HG02852 (cell line): ENCODE results near the gene ZXDB.
"Not testable (repeated sequence)": the region's sequence is repeated elsewhere in the genome, so short reads cannot be mapped to it uniquely, and the experiment has no call there.

ENCODE experiments used
- ATAC-seq: cut with Tn5 transposase; IDR thresholded peaks from one replicate; pipeline ENCODE4 v1.9.1; 2021; ENCODE audit warnings: mild to moderate bottlenecking, moderate library complexity; ENCODE audit not compliant: unreplicated experiment

ZXDB gene

DNA sequence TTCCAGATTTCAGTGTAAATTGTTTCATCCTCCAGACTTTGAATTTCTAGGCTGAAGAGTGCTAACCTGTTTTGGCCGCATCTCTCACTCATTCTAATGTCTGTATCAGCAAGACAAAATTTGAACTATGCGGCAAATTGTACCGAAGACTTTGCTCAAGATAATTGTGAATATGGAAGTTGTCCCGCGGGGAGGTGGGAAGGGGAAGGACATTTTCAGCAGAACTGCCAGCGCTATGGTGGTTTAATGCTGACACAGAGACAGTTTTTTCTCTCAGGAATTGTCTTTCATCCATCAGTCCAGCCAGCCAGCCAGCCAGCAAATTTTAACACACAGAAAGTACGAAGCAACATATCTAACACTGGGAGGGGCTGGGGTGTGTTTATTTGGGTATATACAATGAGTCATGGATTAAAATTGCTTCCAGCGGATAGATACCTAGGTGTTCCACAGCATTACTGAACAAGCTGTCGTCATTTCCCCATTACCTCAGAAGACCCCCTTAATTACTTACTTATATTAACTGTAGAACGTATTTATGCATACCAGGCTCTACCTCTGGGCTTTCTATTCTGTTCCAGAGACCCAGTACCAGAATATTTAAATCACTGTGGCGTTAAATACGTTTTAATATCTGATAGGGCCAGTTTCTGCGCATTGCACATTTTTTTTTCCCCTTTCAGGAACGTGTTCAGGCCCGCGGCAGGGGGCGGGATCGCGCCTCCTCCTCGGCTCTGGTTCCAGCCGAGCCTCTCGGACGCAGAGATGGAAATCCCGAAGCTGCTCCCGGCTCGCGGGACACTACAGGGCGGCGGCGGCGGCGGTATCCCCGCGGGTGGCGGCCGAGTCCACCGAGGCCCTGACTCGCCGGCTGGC lies at the start of gene ZXDB:
TSS of gene ZXDB (plus strand) at position 728 of the 876 bp plus-strand sequence. CDS start at position 766, 38 bp downstream.
- ATAC-seq: peak; percentile 56

DNA sequence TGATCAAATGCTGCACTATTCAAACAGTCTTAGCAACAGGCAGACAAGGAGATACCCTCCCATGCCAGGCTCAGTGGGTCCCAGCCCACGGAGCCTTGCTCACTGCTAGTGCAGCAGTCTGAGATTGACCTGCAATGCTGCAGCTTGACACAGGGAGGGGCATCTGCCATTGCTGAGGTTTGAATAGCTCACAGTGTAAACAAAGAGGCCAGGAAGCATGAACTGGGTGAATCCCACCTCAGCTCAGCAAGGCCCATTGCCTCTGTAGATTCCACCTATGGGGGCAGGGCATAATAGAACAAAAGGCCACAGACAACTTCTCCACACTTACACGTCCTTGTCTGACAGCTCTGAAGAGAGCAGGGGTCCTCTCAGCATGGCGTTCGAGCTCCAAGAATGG lies 26.6 kb upstream of the ZXDB start:
- no peak for ATAC-seq

DNA sequence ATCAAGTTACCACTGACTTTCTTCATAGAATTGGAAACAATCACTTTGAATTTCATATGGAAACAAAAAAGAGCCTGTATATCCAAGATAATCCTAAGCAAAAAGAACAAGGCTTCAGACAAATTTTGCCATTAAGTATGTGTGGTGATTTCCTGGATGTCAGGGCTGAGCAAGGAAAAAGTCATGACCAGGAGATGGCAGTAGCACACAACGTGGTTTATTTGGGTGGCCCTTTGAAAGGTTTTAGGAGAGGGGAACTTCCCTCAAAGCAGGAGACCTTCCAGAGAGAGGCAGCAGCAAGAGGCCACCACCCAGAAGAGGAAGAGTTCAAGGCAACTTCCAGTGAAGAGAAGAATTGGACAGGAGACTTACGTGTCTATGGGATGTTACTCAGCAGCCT lies 18.1 kb upstream of the ZXDB start:
- peak; percentile 62 for ATAC-seq

DNA sequence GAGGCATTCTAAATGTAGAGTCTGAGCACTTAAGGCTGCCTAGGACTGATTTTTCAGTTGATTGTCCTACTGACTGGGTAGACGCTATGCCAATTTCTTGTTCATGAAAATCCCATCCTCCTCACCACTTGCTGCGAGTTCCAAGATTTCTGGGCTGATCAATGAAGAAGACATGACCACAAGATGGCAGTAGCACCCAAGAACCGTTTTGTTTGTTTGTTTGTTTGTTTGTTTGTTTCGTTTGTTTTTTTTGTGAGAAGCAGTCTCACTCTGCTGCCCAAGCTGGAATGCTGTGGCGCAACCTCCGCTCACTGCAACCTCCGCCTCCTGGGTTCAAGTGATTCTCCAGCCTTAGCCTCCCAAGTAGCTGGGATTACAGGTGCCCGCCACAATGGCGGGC lies 8.9 kb upstream of the ZXDB start:
- ATAC-seq: not testable (repeated sequence)

DNA sequence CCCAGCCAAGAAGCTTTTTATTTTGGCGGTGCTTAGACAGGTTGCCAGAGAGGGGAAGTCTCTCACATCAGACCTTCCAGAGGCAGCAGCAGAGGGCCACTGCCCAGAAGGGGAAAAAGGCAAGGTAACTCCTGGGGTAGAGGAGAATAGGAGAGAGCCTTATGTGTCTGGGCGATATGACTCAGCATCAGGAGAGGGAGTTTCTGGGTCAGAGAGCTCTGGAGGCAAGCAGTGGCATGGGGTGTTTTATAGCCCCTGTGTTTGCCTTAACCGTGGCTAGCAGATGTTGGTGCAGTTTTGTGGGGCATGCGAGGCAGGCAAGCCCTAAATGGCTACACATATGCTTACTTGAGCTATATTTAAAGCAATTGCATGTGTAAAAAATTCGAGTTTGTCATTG lies 8.3 kb upstream of the ZXDB start:
- no peak for ATAC-seq

DNA sequence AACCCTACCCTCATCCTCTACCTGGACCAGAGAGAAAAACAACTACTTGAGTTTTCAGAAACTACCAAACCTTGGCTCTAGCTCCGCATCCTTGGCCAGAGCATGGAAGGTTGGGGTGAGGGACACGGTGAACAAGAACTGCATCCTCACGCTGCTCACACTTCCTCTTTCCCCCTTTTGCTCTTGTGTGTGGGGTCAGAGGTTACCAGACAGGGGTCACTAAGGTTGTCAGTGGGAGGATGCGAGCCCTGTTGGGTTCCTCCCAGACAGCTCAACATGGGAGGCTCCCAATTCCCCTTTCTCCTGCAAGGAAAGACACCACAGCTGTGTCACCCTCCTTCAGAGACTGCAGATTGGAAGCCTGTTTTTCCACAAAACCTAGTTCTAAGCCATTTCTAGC lies 5.5 kb upstream of the ZXDB start:
- ATAC-seq: no peak

DNA sequence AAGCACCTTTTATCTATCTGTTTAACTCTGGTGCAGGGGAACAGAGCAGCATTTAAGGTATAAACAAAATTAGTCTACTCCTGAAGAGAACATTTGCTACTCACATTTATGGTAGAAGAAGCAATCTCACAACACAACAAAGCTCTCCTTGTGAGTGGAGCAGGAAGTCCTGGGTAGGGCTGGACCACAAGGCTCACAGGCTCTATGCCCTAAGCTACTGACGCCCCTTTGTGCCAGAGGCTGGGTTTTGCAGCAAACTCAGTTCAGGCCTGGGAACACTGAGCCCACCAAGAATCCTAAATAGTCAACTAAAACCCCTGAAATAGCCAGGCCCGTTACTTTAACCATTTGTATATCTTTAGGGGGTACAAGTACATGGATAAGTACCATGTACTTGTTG lies 4.7 kb upstream of the ZXDB start:
- ATAC-seq: no peak

DNA sequence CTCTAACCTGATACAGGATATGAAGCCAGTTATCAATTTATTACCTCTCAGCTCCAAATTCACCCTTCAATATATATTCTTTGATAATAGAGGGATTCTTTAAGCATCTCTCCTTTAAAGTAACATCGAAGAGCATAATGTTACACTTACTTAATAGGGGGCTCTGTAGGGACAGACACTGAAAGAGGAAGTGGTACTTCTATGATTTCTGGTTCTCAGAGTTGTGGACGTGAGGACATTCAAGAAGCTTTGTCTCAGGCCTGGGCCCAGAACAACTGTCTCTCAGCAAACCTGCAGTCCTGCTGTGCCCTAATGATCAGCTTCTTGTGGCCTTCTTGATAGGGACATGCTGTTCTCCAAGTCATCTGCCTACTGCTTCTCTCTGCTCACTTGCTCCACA lies 4.2 kb upstream of the ZXDB start:
- no peak for ATAC-seq

DNA sequence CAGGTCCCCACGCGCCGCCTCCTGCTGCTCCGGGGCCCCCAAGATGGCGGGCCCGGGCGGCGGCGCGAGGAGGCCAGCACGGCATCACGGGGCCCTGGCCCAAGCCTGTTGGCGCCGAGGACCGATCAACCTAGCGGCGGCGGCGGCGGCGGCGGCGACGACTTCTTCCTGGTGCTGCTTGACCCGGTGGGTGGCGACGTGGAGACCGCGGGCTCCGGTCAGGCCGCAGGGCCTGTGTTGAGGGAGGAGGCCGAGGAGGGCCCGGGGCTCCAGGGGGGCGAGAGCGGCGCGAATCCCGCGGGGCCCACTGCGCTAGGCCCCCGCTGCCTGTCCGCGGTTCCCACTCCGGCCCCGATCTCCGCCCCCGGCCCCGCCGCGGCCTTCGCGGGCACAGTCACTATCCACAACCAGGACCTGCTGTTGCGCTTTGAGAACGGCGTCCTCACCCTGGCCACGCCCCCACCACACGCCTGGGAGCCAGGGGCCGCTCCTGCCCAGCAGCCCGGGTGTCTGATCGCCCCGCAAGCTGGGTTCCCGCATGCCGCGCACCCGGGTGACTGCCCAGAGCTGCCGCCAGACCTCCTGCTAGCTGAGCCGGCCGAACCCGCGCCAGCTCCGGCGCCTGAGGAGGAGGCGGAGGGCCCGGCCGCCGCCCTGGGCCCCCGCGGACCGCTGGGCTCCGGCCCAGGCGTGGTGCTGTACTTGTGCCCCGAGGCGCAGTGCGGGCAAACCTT lies 516 bp downstream of the ZXDB start:
- peak; percentile 78 for ATAC-seq

DNA sequence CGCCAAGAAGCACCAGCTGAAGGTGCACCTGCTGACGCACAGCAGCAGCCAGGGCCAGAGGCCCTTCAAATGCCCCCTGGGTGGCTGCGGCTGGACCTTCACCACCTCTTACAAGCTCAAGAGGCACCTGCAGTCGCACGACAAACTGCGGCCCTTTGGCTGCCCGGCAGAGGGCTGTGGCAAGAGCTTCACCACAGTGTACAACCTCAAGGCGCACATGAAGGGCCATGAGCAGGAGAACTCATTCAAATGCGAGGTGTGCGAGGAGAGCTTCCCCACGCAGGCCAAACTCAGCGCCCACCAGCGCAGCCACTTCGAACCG lies 1.0 kb downstream of the ZXDB start:
- peak; percentile 25 for ATAC-seq

DNA sequence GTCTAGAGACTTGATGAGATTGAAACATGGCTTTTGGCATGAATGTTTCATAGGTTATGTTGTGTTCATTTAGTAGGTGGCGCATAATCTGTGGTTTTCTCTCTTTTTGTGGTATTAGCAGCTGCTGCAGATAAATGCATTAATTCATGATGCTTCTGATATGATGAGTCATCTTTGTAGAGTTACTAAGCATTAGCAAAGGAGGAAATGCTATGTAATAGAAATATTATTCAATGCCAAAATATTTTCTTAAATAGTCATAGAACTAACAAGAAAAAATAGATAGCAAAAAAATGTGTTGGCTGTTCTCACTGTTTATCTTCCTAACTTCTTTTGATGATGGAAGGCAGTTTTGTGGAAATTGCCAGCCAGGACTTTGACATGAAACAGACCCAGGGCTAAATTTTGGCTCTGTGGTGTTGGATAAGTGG lies 3.6 kb downstream of the ZXDB start:
- ATAC-seq: no peak

DNA sequence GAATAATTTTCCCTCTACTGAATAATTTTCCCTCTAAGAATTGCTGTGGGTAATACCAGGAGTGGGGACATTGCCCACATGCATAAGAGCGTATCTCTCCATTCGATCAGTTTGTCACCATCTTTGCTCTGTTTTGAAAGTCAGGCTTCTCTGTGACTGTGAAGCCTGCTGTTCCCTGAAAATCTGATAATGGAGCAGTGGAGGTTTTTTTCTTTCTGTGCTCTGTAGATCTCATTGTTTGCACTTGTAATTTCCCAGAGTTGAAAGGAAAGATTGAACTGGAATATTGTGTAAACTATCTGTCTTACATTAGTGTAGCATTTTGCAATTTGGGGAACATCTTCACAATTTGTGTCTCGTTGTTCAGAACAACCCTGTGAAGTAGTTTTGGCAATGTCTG lies 4.3 kb downstream of the ZXDB start:
- no peak for ATAC-seq

DNA sequence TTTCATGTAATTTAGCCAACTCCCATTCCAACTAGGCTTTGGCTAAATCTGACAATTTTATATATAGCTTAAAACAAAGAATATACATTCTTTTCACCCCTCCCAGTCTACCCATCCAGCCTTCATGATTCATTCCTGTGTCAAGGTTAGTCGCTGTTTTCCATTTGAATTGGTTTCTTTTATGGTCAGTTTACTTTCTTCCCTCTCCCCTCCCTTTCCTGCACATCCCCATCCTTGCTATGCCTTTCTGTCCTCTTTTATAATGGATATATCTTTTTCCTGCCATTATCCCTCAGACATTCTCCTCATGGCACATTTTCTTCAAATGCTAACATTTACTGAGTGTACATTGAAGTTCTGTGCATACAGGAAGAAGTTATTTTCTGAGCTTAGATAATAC lies 4.7 kb downstream of the ZXDB start:
- no peak for ATAC-seq

DNA sequence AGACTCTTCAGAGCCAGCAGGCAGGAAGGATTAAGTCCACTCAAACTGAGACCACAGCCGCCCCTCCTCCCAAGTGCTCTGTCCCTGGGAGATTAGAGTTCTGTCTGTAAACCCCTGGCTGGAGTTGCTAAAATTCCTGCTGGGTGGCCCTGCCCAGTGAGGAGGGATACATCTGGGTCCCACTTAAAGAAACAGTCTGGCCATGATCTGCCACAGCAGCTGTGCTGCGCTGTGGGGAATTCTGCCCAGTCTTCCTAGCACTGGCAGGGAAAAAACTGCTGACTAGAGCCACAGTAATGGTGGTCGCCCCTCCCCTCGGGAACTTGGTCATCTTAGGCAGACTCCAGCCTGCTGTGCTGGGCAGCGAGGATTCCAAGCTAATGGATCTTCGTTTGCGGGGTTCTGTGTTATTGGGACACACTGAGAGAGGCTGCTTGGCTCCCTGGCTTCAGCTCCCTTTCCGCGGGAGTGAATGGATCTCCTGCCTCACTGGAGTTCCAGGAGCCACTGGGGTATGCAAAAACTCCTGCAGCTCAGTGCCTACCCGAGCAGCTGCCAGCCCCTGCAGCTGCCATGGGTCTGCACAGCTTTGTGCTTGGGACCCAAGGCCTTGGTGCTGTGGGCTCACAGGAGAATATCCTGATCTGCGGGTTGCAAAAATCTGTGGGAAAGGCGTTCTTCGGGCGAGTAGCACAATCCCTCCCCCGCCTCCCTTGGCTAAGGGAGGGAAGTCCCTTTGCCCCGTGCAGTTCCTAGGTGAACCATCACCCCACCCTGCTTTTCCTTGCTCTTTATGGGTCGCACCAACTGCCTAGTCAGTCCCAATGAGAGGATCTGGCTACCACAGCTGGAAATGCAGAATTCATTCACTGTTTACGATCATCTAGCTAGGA lies 15.7 kb downstream of the ZXDB start:
- no peak for ATAC-seq

DNA sequence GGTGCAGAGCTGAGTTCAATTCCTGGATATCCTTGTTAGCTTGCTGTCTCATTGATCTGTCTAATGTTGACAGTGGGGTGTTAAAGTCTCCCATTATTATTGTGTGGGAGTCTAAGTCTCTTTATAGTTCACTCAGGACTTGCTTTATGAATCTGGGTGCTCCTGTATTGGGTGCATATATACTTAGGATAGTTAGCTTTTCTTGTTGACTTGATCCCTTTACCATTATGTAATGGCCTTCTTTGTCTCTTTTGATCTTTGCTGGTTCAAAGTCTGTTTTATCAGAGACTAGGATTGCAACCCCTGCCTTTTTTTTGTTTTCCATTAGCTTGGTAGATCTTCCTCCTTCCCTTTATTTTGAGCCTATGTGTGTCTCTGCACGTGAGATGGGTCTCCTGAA lies 21.5 kb downstream of the ZXDB start:
- not testable (repeated sequence) for ATAC-seq

DNA sequence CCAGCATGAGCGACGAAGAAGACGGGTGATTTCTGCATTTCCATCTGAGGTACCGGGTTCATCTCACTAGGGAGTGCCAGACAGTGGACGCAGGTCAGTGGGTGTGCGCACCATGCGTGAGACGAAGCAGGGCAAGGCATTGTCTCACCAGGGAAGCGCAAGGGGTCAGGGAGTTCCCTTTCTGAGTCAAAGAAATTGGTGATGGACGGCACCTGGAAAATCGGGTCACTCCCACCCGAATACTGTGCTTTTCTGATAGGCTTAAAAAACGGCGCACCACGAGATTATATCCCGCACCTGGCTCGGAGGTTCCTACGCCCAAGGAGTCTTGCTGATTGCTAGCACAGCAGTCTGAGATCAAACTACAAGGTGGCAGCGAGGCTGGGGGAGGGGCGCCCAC lies 37.6 kb downstream of the ZXDB start:
- not testable (repeated sequence) for ATAC-seq

DNA sequence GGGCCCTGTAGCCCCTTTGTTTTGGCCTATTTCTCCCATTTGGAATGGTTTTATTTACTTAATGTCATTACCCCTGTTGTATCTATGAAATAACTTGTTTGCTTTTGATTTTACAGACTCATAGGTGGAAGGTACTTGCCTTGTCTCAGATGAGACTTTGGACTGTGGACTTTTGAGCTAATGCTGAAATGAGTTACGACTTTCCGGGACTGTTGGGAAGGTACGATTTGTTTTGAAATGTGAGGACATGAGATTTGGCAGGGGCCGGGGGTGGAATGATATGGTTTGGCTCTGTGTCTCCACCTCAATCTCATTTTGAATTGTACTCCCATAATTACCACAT lies 48.8 kb downstream of the ZXDB start:
- no peak for ATAC-seq

DNA sequence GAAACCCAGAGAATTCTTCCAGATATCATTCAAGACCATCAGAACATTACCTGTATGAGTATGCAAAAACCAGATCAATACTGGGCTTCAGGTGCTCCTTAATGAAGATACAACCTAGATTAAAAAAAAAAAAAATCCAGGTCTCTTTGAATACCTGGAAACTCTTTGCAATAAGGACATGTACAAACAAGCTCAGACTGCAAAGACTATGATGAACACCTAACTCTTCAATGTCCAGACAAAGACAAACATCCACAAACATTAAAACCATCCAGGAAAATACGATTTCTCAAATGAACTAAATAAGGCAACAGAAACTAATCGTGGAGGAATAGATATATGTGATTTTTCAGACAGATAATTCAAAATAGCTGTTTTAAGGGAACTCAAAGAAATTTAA lies 49.5 kb downstream of the ZXDB start:
- no peak for ATAC-seq

DNA sequence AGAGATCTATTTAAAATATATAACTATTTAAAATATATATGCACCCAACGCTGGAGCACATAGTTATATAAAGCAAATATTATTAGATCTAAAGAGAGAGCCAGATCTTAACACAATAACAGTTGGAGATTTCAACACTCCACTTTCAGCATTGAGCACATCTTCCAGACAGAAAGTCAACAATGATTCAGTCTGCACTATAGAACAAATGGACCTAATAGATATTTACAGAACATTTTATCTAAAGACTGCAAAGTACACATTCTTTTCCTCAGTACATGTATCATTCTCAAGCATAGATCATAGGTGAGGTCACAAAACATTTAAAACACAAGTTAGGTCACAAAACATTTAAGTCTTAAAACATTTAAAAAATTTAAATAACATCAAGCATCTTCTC lies 51.9 kb downstream of the ZXDB start:
- ATAC-seq: no peak

DNA sequence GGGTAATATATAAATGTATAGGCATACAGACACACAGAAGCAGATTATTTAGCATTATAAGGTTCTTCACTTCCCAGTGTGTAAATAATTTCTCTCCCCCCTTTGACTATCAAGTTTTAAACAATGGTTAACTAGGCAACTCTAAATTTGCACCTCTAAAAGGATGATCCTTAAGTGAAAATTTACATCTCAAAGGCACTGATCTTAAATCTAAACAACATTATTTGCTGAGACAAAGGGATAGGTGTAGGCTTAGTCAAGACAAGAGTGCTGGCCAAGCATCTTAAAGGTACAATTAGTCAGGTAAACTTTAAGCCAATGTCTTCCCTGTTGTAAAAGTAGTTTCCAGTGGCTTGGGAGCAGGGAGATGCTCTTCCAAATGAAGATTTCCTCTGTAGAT lies 55.2 kb downstream of the ZXDB start:
- ATAC-seq: no peak
